GM12878 (cell line): ENCODE data around the gene LMX1A. TPM values are rescaled to one million over a fixed set of nuclear protein-coding genes. Genes with fewer than 3 reads are reported as not detected.

ENCODE experiments used
- ATAC-seq: fragments of 200-7000 bp; cut with Tn5 transposase; 3 replicates; pipeline ENCODE4 v1.9.1; 2020; ENCODE audit warnings: mild to moderate bottlenecking, moderate library complexity
- BruUV-seq: library from RNA; stranded (reverse); fragments of 400-500 nt; replicated peaks from 2 replicates; lab custom pipeline; 2021; lab: Mats Ljungman, UMichigan
- CTCF ChIA-PET: fragments of 300-600 bp; sonication (Branson Sonifier 250); formaldehyde crosslinking; extraction: SDS; loops from one replicate; lab custom pipeline; 2021; ENCODE audit warnings: inconsistent platforms; lab: Yijun Ruan, JAX
- POLR2A ChIA-PET: fragments of 350-600 bp; formaldehyde crosslinking; extraction: SDS; loops from one replicate; lab custom pipeline; 2021; ENCODE audit warnings: inconsistent platforms; lab: Charles Lee
- RAD21 ChIA-PET: fragments of 300-600 bp; sonication (Branson Sonifier 250); formaldehyde crosslinking; loops from one replicate; lab custom pipeline; 2023; ENCODE audit warnings: antibody characterized with exemption; ENCODE audit not compliant: unreplicated experiment; lab: Charles Lee
- SMC1A ChIA-PET: fragments of 300-600 bp; sonication (Branson Sonifier 250); formaldehyde crosslinking; loops from one replicate; lab custom pipeline; 2023; ENCODE audit not compliant: unreplicated experiment, uncharacterized antibody; lab: Charles Lee
- DNase-seq: peaks from one replicate; pipeline ENCODE4 v3.0.0-alpha.2; 2011; ENCODE audit warnings: low read depth, low spot score
- FAIRE-seq: peaks from 3 replicates; lab custom pipeline; 2011; peaks lifted over from hg19 to GRCh38; lab: Jason Lieb, UNC
- H2AFZ ChIP-seq: 2 replicates; pipeline ENCODE4 v1.6.0; 2011; ENCODE audit warnings: low read depth, low read length, control low read depth; ENCODE audit not compliant: control insufficient read depth
- H3K27ac ChIP-seq: 2 replicates; pipeline ENCODE4 v1.5.1; 2011; ENCODE audit warnings: control low read depth; ENCODE audit not compliant: control insufficient read depth, insufficient read depth
- H3K27me3 ChIP-seq, 2 experiments: replicated peaks in 1 of 2; 2 replicates each; pipeline versions ENCODE4 v1.6.0 to v1.6.1; 2011; ENCODE audit warnings: low read length in 1 of 2; ENCODE audit not compliant: control insufficient read depth in 2 of 2, insufficient read depth in 2 of 2
- H3K36me3 ChIP-seq, 2 experiments: 2 replicates each; pipeline ENCODE4 v1.5.1; 2011; ENCODE audit warnings: low read length in 1 of 2; ENCODE audit not compliant: control insufficient read depth in 2 of 2, insufficient read depth in 2 of 2
- H3K4me1 ChIP-seq: 2 replicates; pipeline ENCODE4 v1.6.1; 2011; ENCODE audit warnings: mild to moderate bottlenecking, low read length, moderate library complexity, mixed read lengths; ENCODE audit not compliant: control insufficient read depth, insufficient read depth
- H3K4me2 ChIP-seq: 2 replicates; pipeline ENCODE4 v1.6.0; 2011; ENCODE audit warnings: control low read depth; ENCODE audit not compliant: control insufficient read depth, insufficient read depth
- H3K4me3 ChIP-seq: fragments of 200-600 bp; sonication (generic); 2 replicates; pipeline ENCODE4 v1.5.1; 2016
- H3K79me2 ChIP-seq: 2 replicates; pipeline ENCODE4 v1.6.0; 2011; ENCODE audit warnings: low read length; ENCODE audit not compliant: control insufficient read depth, insufficient read depth
- H3K9ac ChIP-seq: 2 replicates; pipeline ENCODE4 v1.8.0; 2011; ENCODE audit warnings: low read length, control low read depth, mixed read lengths; ENCODE audit not compliant: control insufficient read depth, insufficient read depth
- H3K9me3 ChIP-seq: replicated peaks from 3 replicates; pipeline ENCODE4 v1.5.1; 2011; ENCODE audit warnings: mild to moderate bottlenecking, low read length; ENCODE audit not compliant: control insufficient read depth, insufficient read depth
- H4K20me1 ChIP-seq: 2 replicates; pipeline ENCODE4 v1.6.0; 2011; ENCODE audit not compliant: control insufficient read depth, insufficient read depth
- BACH1 ChIP-seq: fragments of 450-650 bp; IDR thresholded peaks from 2 replicates; pipeline ENCODE4 v1.6.1; 2017; ENCODE audit warnings: mild to moderate bottlenecking, borderline replicate concordance
- CBX3 ChIP-seq: fragments of 200-600 bp; sonication (generic); IDR thresholded peaks from 2 replicates; pipeline ENCODE4 v1.6.1; 2016; ENCODE audit warnings: low read depth, borderline replicate concordance
- CBX5 ChIP-seq: sonication (generic); IDR thresholded peaks from 2 replicates; pipeline ENCODE4 v1.6.1; 2016; ENCODE audit warnings: low read depth, moderate library complexity, mild to moderate bottlenecking, inconsistent platforms
- CHD1 ChIP-seq: IDR thresholded peaks from 2 replicates; pipeline ENCODE4 v1.6.1; 2012; ENCODE audit warnings: low read depth, low read length, improper control_type of control experiment
- CREM ChIP-seq: IDR thresholded peaks from 2 replicates; pipeline ENCODE4 v1.6.1; 2014; ENCODE audit warnings: antibody characterized with exemption, low read depth
- DPF2 ChIP-seq: fragments of 450-650 bp; IDR thresholded peaks from 2 replicates; pipeline ENCODE4 v1.6.1; 2017; ENCODE audit warnings: mild to moderate bottlenecking
- GABPA ChIP-seq: IDR thresholded peaks from 2 replicates; pipeline ENCODE4 v1.6.1; 2014; ENCODE audit warnings: antibody characterized with exemption, low read depth, mild to moderate bottlenecking, inconsistent platforms
- GATAD2B ChIP-seq: fragments of 450-650 bp; conservative IDR thresholded peaks from 2 replicates; pipeline ENCODE4 v1.6.1; 2017; ENCODE audit warnings: low read depth, mild to moderate bottlenecking, moderate library complexity
- MTA3 ChIP-seq: IDR thresholded peaks from 2 replicates; pipeline ENCODE4 v1.6.1; 2012; ENCODE audit warnings: low read length, inconsistent platforms, borderline replicate concordance
- NFYB ChIP-seq: IDR thresholded peaks from 2 replicates; pipeline ENCODE4 v1.6.1; 2011; ENCODE audit warnings: low read depth, mild to moderate bottlenecking, low read length, improper control_type of control experiment, moderate library complexity; ENCODE audit not compliant: insufficient read depth
- NR2C2 ChIP-seq: IDR thresholded peaks from 2 replicates; pipeline ENCODE4 v1.6.1; 2011; ENCODE audit warnings: borderline replicate concordance, low read depth; ENCODE audit not compliant: control insufficient read depth, insufficient read length
- PAX8 ChIP-seq: fragments of 450-650 bp; IDR thresholded peaks from 2 replicates; pipeline ENCODE4 v1.6.1; 2017; ENCODE audit warnings: mild to moderate bottlenecking, moderate library complexity
- POU2F2 ChIP-seq: IDR thresholded peaks from 3 replicates; pipeline ENCODE4 v1.6.1; 2011; ENCODE audit warnings: low read depth, mild to moderate bottlenecking, low read length, borderline replicate concordance
- SMARCA5 ChIP-seq: fragments of 450-650 bp; IDR thresholded peaks from 2 replicates; pipeline ENCODE4 v1.6.1; 2017; ENCODE audit warnings: mild to moderate bottlenecking
- SUPT20H ChIP-seq: IDR thresholded peaks from 2 replicates; pipeline ENCODE4 v1.6.1; 2011; ENCODE audit warnings: low read depth, mild to moderate bottlenecking, low read length, moderate library complexity, borderline replicate concordance; ENCODE audit not compliant: control insufficient read depth
- TAF1 ChIP-seq: IDR thresholded peaks from 2 replicates; pipeline ENCODE4 v1.6.1; 2011; ENCODE audit warnings: mild to moderate bottlenecking, low read depth, low read length, borderline replicate concordance
- TBL1XR1 ChIP-seq: IDR thresholded peaks from 2 replicates; pipeline ENCODE4 v1.6.1; 2012; ENCODE audit warnings: low read depth, low read length, improper control_type of control experiment
- TCF3 ChIP-seq: IDR thresholded peaks from 2 replicates; pipeline ENCODE4 v1.6.1; 2012; ENCODE audit warnings: low read depth, mild to moderate bottlenecking, low read length, borderline replicate concordance; ENCODE audit not compliant: insufficient read depth
- TCF7 ChIP-seq: IDR thresholded peaks from 2 replicates; pipeline ENCODE4 v1.6.1; 2014; ENCODE audit warnings: antibody characterized with exemption, borderline replicate concordance
- ZBED1 ChIP-seq: IDR thresholded peaks from 2 replicates; pipeline ENCODE4 v1.6.1; 2016; ENCODE audit warnings: borderline replicate concordance
- ZNF24 ChIP-seq: fragments of 450-650 bp; IDR thresholded peaks from 2 replicates; pipeline ENCODE4 v1.6.1; 2017; ENCODE audit warnings: antibody characterized with exemption, mild to moderate bottlenecking
- WGBS: methylation state at CpG from one replicate; pipeline ENCODE4 v1.1.6; 2016; ENCODE audit warnings: low lambda C conversion rate; ENCODE audit not compliant: insufficient replicate concordance, insufficient coverage; ENCODE audit errors: missing lambda C conversion rate; 5-methylcytosine and 5-hydroxymethylcytosine counted together
- in situ Hi-C: fragments of 300-500 bp; cut with MboI; formaldehyde crosslinking; loops from 9 replicates; pipeline ENCODE4 v1.14.3; 2018; ENCODE audit warnings: mixed read lengths
- intact Hi-C: fragments of 100-400 bp; cut with micrococcal nuclease; formaldehyde crosslinking; loops from one replicate; pipeline ENCODE4 v1.14.2; 2022; ENCODE audit not compliant: unreplicated experiment
- polyA plus RNA-seq, 11 experiments: library from polyadenylated mRNA; depleted of rRNA in 4 of 11; unstranded in 6 of 11; stranded (reverse) in 5 of 11; fragments of >200 nt; fragmentation: Nextera tagmentation in 4 of 11; fragmentation: Illumina TruSeq in 1 of 11; extraction: Ambion mirVana in 4 of 11; extraction: Trizol in 1 of 11; gene quantifications; 1 replicate in 1 of 11; 2 replicates in 10 of 11; pipeline versions ENCODE4 v1.2.1 to v1.2.3, GENCODE V29; 2011 to 2016; ENCODE audit warnings: inconsistent platforms in 2 of 11, missing spikeins in 2 of 11, low read depth in 1 of 11
- total RNA-seq, 4 experiments: library from RNA; depleted of rRNA in 3 of 4; stranded (reverse); fragments of >200 nt in 3 of 4; fragmentation: Illumina TruSeq in 1 of 4; extraction: Trizol in 1 of 4; gene quantifications; 2 replicates each; pipeline versions ENCODE4 v1.2.1 to v1.2.3, GENCODE V29; 2013 to 2021
- TF ChIP-seq, protein P1 (sequence below): fragments of 450-650 bp; IDR thresholded peaks from 2 replicates; pipeline ENCODE4 v1.6.1; 2016; ENCODE audit warnings: mild to moderate bottlenecking, moderate library complexity, borderline replicate concordance

Gene LMX1A
- total and polyA plus RNA-seq, 10 of the 15 experiments (the other 5 are each of a cell fraction or from before 2014, with no cell fraction given) = not detected

DNA sequence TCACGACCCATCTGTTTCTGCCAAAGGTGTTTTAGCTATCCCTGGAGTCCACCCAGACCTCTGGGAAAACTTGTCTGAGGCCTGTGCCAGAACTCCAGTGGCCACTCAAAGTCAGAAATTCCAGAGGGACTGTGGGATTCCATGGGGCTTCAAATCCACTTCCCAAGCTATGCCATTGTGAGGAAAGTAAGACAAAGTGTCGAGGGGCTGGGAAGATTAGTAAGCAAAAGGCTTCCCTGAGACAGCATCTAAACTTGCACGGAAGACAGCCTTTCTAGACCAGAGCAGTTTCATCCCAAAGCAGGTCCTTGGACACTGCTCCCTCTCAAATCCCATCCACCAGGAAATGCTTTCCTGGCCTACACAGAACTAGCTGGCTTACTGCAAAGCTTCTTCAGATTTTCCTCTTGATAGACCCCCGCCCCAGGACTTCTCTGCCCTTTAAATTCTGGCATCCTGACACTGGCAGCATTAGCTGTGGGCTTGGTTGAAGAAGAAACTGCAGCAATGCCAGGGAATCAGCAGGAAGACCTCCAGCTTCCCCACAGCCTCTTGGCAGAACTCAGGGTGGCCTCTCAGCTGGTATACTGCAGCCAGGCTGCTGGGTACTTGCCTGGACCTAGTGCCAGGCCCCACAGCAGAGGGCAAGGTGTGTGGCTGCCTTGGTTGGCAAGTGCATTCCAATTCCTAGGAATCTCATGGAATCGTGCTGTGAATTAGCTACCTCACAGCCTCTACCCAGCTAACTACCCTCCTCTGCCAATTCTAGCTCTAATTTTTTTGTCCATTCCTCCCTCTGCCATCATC lies 27.3 kb upstream of the LMX1A start (continued):
- no peak for TF ChIP-seq MTA3
- TF ChIP-seq ZNF24 = no peak
- no peak for TF ChIP-seq PAX8
- TF ChIP-seq, protein P1, sequence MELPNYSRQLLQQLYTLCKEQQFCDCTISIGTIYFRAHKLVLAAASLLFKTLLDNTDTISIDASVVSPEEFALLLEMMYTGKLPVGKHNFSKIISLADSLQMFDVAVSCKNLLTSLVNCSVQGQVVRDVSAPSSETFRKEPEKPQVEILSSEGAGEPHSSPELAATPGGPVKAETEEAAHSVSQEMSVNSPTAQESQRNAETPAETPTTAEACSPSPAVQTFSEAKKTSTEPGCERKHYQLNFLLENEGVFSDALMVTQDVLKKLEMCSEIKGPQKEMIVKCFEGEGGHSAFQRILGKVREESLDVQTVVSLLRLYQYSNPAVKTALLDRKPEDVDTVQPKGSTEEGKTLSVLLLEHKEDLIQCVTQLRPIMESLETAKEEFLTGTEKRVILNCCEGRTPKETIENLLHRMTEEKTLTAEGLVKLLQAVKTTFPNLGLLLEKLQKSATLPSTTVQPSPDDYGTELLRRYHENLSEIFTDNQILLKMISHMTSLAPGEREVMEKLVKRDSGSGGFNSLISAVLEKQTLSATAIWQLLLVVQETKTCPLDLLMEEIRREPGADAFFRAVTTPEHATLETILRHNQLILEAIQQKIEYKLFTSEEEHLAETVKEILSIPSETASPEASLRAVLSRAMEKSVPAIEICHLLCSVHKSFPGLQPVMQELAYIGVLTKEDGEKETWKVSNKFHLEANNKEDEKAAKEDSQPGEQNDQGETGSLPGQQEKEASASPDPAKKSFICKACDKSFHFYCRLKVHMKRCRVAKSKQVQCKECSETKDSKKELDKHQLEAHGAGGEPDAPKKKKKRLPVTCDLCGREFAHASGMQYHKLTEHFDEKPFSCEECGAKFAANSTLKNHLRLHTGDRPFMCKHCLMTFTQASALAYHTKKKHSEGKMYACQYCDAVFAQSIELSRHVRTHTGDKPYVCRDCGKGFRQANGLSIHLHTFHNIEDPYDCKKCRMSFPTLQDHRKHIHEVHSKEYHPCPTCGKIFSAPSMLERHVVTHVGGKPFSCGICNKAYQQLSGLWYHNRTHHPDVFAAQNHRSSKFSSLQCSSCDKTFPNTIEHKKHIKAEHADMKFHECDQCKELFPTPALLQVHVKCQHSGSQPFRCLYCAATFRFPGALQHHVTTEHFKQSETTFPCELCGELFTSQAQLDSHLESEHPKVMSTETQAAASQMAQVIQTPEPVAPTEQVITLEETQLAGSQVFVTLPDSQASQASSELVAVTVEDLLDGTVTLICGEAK = no peak
- TF ChIP-seq ZBED1 = no peak
- TF ChIP-seq CBX5 = no peak
- TF ChIP-seq GATAD2B = no peak
- no peak for TF ChIP-seq POU2F2

DNA sequence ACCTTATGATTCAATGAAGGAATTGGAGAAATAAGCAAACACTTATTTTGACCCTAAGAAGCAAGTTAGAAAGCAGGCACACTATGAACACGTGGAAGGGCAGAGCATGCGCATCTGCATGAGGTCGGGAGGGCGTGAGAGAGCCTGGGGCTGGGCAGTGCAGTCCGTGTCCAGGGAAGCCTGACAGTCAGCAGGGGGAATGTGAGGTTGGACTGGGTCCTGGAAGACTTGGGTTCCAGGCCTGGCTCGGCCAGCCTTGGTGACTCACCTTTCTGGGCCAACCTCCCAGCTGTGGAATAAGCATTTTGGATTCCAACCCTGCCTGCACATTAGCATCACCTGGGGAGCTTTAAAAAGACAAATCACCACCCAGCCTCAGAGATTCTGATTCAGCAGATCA lies 26.6 kb upstream of the LMX1A start:
- in situ Hi-C loops = no loop called here
- Histone ChIP-seq H3K4me1 (no peaks in the 10 kb centered on the region), H3K9me3 (no peaks in the 10 kb centered on the region), H3K27me3 (peaks cover 0 to 6% of the 10 kb centered on the region in 2 experiments; a peak in 3 of 4 replicates), H2AFZ (no peak overlapping the region), H3K4me2 (no peak overlapping the region), H3K79me2 (no peaks in the 10 kb centered on the region), H3K9ac (no peak overlapping the region), H3K4me3 (no peak overlapping the region), H3K27ac (no peak overlapping the region), H4K20me1 (no peaks in the 10 kb centered on the region), H3K36me3 (no peaks in the 10 kb centered on the region)
- no TSS peak for BruUV-seq
- POLR2A ChIA-PET = no interaction called here
- RAD21 ChIA-PET = no interaction called here
- intact Hi-C loops = no loop called here
- 28% methylated on average over 6 of the region's 6 CpGs for WGBS
- no peak for ATAC-seq
- no peak for FAIRE-seq
- CTCF ChIA-PET = interaction anchor here (1.1 to 5.4 kb wide), 3 partner anchors 9 to 267 kb away, joined by 3 to 38 read pairs (median 3); no protein-coding TSS in a partner anchor
- DNase-seq = no peak
- SMC1A ChIA-PET = no interaction called here
- TF ChIP-seq GABPA (no peak), GATAD2B (no peak), TCF3 (no peak), SUPT20H (no peak), NFYB (no peak), CHD1 (no peak), CREM (no peak), BACH1 (no peak), TCF7 (no peak), CBX3 (no peak), NR2C2 (no peak), TBL1XR1 (no peak), SMARCA5 (no peak), DPF2 (no peak), TAF1 (no peak)
